Hepatic stellate cell (primary cell): ENCODE data around the gene SNX6.
"Not testable (repeated sequence)": the region's sequence is repeated elsewhere in the genome, so short reads cannot be mapped to it uniquely, and the experiment has no call there.

Source experiments
- DNase-seq: peaks from one replicate; pipeline ENCODE4 v3.0.0; 2011; ENCODE audit warnings: low spot score

The SNX6 gene

DNA sequence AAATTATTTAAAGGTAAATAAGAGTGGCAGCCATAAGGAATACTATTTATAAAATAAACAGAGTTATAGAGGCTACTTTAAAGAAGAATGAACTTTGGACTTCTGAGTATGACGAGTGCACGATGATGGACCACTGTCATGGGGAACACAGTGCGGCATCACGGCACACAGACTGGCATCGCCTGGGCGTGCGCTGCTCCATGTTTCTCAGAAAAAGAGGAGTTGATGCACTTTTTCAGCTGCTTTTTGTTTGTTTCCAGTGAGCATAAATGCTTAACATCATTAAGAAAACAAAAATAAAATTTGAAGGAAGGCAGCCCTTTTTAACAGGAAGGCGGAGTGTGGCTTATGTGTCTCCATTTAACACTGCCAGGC lies 67.2 kb downstream of the SNX6 start:
- no peak for DNase-seq

DNA sequence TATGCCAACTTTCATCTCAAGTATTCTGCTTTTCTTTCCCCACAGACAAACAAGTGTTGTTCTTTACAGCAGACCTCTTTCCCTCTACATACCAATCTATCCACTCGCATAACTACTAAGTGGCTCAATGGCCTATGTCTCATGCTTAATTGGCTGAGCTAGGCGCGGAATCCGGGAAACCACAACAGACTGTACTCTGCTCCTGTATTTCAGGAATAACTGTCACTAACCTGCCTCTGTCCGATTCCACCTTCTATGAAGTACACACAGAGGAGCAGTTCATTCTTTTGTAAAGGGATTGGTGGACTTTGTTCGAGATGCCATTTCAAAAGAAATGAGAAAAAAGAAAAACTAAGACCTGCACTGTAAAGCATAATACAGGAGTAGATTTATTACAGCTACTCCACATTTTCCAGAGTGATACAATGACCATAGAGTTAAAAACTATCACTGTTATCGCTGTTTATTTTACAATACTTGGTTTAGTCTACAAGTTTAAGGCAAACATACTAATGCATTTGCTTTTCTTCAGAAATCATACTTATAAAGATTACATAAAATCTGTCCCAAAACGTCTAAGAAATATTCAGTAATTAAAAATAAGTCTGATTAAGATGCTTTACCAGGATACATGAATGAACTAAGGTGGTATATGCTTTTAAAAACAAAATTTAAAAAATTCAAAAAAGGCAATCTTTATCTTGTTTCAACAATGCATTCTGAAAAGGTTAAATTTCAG lies 67.7 kb downstream of the SNX6 start:
- DNase-seq, result not testable (repeated sequence)

DNA sequence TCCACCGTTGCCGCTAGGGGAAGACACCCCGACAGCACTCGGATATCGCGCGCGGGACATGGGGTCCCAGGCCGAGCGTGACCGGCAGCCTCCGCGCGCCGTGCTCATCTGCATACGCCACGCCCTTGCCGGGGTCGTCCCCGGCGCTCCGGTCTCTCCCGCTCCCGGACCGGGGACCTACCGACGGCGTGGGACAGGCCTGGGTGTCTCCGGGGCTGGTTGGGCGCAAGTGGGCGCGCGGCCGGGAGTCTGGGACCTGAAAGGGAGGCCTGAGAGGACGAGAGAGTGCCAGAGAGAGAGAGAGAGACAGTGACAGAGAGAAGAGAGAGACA lies 73.5 kb downstream of the SNX6 start:
- DNase-seq, result not testable (repeated sequence)

DNA sequence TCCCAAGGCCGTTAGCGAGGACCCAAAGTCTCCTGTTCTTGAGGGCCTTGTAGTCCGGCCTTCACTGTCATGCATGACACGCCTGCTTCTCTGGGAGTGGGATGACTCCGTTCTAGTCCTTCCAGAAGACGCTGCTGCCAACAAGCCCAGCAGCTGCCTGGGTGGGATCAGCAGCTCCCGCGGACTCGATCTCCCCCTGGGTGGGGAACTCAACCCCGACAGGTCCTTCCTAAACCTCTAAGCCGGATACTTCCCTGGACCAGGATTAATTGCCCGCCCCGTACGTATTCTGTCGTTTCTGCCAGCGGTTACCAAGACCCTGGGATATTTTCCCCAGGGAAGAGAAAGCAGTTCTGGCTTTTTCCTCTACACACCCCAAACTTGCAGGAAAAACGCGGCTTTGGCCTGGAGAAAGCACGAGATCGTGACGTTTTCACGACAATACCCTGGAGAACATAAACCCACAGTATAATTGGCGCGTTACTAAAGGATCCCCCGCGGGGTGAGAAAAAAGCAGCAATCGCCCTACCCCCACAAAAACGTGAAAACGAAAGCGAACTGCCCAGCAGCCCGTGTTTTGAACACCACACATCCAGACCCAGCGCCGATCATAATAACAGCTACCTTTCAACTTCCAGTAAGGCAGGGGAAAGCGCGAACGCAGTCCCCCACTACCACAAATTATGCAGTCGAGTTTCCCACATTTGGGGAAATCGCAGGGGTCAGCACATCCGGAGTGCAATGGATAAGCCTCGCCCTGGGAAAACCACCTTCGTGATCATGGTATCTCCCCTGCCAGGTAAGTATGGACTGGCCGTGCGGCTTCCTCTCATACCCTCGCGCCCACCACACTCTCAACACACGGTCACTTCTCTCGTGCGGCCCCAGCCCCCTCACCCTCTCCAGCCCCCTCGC lies 74.1 kb downstream of the SNX6 start:
- DNase-seq, result not testable (repeated sequence)

DNA sequence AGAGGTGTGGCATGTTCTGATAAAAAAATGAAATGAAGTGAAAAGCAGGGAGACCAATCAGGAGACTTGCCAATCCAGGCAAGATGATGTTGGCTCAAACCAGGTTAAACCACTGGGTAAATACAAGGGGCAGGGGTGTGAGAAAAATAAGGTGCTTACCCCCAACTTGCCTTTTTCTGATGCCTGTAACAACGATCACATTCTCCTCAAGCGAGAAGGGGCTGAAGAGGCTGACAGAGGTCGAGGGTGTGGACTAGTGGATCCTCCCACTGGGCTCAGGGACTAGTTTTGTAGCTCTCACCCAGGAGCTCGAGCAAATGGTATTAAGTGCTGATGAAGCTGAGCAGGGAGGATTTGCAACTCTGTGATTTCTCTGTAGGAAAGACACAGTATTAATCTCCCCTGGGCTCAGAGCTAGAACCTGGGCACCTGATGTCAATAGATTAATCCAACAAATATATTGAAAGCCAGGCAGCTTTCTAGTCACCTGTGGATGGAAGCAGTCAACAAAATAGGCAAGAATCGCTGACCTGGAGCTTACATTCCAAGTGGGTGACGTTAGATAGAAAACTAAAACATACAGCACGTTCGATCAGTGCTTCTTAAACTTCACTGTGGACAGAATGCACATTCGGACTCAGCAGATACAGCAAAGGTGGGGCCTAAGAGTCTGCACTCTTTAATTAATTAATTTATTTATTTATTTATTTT lies 75.3 kb downstream of the SNX6 start:
- no peak for DNase-seq

DNA sequence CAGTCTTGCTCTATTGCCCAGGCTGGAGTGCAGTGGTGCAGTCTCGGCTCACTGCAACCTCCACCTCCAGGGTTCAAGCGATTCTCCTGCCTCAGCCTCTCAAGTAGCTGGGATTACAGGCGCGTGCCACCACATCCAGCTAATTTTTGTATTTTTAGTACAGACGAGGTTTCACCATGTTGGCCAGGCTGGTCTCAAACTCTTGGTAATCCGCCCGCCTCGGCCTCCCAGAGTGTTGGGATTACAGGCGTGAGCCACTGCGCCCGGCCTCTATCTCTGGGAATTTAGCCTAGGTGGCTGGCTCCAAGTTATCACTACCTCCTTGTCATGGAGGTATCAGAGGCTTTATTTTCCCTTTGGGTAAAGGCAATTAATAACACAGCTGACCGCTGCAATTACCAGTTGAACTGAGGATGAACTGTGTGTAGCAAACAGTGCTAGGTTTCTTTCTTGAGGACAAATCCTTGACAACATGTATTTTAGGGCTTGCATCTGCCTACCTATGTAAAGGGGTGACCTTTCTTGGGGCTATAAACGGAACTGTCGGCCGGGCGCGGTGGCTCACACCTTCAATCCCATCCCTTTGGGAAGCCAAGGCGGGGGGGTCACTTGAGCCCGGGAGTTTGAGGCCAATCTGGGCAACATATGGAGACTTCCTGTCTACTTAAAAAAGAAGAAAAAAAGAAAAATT lies 80.5 kb downstream of the SNX6 start:
- DNase-seq, result not testable (repeated sequence)

DNA sequence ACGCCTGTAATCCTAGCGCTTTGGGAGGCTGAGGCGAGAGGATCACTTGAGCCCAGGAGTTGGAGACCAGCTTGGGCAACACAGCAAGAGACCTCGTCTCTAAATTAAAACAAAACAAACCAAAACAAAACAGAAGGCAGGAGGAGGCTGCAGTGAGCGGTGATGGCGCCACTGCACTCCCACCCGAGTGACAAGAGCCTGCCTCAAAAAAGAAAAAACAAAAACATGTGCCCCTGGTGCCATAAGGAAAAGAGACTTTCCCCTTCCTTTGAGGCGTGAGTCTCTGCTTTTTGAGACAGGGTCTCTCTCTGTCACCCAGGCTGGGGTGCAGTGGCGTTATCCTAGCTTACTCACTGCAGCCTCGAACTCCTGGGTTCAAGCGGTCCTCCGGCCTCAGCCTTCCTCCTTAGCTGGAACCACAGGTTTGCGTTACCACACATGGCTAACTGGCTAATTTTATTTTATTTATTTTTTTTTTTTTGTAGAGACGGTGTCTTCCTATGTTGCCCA lies 81.4 kb downstream of the SNX6 start:
- DNase-seq, result no peak

DNA sequence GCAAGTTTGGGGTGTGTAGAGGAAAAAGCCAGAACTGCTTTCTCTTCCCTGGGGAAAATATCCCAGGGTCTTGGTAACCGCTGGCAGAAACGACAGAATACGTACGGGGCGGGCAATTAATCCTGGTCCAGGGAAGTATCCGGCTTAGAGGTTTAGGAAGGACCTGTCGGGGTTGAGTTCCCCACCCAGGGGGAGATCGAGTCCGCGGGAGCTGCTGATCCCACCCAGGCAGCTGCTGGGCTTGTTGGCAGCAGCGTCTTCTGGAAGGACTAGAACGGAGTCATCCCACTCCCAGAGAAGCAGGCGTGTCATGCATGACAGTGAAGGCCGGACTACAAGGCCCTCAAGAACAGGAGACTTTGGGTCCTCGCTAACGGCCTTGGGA lies 82.8 kb downstream of the SNX6 start:
- DNase-seq, result not testable (repeated sequence)

DNA sequence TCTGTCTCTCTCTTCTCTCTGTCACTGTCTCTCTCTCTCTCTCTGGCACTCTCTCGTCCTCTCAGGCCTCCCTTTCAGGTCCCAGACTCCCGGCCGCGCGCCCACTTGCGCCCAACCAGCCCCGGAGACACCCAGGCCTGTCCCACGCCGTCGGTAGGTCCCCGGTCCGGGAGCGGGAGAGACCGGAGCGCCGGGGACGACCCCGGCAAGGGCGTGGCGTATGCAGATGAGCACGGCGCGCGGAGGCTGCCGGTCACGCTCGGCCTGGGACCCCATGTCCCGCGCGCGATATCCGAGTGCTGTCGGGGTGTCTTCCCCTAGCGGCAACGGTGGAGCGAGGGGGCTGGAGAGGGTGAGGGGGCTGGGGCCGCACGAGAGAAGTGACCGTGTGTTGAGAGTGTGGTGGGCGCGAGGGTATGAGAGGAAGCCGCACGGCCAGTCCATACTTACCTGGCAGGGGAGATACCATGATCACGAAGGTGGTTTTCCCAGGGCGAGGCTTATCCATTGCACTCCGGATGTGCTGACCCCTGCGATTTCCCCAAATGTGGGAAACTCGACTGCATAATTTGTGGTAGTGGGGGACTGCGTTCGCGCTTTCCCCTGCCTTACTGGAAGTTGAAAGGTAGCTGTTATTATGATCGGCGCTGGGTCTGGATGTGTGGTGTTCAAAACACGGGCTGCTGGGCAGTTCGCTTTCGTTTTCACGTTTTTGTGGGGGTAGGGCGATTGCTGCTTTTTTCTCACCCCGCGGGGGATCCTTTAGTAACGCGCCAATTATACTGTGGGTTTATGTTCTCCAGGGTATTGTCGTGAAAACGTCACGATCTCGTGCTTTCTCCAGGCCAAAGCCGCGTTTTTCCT lies 83.4 kb downstream of the SNX6 start:
- DNase-seq, result not testable (repeated sequence)

DNA sequence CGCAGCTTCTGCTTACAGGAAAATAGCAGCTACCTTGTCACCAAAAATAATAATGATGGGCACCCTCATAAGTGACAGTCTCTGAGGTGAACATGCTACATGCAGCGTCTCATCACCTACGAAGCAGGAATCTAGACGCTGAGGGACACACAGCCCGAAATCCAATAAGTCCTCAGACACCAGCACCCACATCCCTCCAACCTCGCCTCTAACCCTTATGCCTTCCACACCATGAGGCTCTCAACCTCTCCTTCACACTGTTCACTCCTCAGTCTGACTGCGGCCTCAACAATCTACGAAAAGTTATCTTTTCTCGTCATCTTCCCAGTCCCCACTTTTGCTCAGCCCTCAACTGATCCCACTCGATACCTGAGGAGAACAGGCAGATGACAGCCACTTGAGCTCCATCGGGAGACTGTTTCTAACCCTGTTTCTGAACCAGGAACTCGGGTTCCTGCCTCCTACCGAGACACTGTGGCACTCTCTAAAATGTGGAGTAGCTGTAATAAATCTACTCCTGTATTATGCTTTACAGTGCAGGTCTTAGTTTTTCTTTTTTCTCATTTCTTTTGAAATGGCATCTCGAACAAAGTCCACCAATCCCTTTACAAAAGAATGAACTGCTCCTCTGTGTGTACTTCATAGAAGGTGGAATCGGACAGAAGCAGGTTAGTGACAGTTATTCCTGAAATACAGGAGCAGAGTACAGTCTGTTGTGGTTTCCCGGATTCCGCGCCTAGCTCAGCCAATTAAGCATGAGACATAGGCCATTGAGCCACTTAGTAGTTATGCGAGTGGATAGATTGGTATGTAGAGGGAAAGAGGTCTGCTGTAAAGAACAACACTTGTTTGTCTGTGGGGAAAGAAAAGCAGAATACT lies 89.5 kb downstream of the SNX6 start:
- DNase-seq, result not testable (repeated sequence)

DNA sequence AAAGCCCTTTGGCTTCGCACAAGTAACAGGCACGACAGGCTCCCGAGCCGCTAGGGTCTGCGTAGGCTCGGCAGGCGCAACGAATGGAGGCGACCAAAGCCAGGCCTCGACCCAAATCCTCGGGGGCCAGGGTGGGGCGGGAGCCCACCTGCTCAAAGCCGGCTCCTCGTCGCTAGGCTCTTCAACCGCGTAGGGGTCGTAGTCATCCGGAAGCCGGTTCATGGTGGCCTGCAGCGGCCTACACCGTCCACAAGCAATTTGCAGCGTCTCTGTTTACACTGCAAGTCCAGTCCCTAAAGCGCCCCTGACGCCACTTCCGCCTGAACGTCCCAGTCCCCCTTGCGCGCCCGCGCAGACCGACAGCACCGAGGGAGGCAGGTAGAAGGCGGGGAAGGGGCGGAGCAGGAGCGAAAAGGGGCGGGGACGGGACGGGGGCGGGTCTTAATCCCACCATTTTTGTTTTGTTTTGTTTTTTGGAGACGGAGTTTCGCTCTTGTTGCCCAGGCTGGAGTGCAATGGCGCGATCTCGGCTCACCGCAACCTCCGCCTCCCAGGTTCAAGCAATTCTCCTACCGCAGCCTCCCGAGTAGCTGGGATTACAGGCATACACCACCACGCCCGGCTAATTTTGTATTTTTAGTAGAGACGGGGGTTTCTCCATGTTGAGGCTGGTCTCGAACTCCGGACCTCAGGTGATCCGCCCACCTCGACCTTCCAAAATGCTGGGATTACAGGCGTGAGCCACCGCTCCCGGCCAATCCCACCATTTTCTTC lies 90.4 kb downstream of the SNX6 start, which contains the start of gene EAPP:
TSS of gene EAPP (minus strand) at position 295 of the 774 bp plus-strand sequence. CDS start at position 222, 73 bp downstream.
- DNase-seq, result peak; percentile 97

DNA sequence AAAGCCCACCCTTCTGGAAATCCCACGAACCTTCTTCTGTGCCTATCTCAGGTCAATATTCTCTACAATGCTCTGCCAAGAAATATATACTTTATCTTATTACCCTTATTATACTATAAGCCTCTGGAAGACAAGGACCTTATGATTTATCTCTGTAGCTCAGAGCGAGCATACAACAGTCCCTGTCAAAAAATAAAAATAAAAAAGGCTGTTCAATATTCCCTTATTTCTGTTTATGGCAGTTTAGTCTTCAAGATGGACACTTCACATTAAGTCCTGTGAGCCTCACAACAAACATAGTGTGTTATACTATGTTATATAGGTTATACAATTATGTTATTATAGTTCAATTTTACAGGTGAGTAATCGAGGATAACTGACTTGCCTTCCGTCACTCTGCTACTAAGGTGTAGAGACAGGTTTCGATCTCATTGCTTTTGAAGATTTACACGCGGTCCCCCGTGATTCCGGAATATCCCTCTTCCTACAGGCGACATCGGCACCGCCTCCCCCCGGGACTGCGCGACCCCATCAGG lies 91.0 kb downstream of the SNX6 start:
- no peak for DNase-seq

DNA sequence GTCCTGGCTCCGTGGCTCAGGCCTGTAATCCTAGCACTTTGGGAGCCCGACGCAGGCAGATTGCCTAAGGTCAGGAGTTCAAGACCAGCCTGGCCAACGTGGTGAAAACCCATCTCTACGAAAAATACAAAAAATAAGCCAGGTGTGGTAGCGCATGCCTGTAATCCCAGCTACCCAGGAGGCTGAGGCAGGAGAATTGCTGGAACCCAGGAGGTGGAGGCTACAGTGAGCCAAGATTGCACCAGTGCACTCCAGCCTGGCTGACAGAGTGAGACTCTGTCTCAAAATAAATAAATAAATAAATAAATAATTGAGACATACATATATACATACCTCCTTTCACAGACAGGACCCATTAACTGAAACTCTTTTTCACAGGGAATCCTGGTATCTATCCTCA lies 91.9 kb downstream of the SNX6 start:
- not testable (repeated sequence) for DNase-seq

DNA sequence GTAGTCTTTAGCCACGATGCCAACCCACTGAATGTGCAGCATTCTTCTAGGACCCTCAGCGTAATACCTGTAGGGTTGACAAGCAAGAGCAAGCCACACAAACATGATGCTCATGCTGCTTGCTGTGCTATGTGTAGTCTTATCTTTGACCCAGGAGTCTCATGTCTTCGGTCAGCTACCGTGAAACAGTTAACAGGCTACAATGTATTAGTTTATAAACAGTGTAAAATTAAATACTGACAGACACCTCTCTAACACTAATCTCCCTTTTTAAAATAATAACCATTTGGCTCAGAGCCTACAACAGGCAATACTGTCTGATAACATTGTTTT lies 92.3 kb downstream of the SNX6 start:
- DNase-seq, result no peak

DNA sequence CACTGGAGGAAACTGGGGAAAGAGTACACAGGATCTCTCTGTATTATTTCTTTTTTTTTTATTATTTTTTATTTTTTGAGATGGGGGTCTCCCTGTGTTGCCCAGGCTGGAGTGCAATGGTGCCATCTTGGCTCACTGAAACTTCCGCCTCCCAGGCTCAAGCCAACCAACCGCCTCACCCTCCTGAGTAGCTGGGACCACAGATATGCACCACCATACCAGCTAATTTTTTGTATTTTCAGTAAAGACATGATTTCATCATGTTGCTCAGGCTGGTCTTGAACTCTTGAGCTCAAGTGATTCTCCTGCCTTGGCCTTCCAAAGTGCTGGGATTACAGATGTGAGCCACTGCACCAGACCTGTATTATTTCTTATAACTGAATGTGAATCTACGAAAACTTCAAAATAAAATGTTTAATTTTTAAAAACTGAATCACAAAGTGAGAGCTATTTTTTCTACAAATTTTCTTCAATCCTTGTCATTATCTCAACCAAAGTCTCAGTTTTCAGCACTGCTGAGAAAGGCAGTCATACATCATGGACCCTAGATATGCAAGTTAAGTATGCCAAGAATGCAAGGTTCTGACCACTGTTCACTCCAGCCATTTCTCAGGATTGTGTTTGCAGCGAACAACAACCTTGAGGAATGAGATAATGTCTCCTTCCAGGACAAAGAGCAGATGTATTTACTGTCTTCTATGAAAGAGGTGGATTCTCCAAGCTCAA lies 92.8 kb downstream of the SNX6 start:
- DNase-seq, result peak; percentile 69

DNA sequence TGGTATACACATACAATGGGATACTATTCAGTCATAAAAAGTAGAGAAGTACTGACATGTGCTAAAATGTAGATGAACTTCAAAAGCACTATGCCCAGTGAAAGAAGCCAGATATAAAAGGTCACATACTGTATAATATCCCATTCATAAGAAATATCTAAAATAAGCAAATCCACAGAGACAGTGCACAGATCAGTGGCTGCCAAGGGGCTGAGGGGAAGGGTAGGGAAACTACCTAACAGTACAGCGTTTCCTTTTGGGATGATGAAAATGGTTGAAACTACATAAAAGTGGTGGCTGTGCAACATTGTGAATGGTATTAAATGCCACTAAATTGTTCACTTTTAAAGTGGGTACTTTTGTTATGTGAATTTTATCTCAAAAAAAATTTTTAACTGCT lies 102.4 kb downstream of the SNX6 start:
- no peak for DNase-seq

DNA sequence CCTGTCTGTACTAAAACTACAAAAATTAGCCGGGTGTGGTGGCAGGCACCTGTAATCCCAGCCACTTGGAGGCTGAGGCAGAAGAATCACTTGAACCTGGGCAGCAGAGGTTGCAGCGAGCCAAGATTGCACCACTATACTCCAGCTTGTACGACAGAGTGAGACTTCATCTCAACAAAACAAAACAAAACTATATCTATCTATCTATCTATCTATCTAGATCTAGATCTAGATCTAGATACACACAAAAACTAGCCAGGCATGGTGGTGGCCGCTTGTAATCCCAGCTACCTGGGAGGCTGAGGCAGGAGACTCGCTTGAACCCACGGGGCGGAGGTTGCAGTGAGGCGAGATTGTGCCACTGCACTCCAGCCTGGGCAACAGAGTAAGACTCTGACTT lies 105.7 kb downstream of the SNX6 start:
- DNase-seq, result not testable (repeated sequence)

DNA sequence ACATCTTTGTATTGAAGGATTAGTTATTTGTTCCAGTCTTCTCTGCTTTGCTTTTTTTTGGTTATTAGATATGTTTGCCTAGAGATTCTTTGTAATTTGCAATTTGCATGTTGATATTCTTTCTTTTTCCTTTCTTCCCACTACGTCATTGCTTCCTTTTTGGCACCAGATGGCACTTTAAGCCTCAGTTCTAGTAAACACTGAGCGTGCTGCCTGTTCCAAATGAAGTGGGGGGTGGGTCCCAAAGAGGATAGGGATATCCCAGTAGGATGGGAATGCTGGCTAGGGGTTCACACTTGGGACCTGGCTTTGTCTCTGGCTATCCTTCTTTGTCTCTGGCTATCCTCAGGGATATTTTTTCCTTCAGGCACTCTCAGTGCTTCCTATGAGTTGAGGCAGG lies 107.5 kb downstream of the SNX6 start:
- no peak for DNase-seq
